Liver (tissue), 9 donors: Measurements from ENCODE around the gene BLOC1S1. TPM values are rescaled to one million over a fixed set of nuclear protein-coding genes. Genes with fewer than 3 reads are reported as not detected.

Source experiments
- DNase-seq: peaks from one replicate; pipeline ENCODE4 v3.0.0-alpha.2; 2017; ENCODE audit warnings: low spot score
- H3K27ac ChIP-seq, 2 donors: one replicate each; pipeline ENCODE4 v1.7.0; 2013; ENCODE audit warnings: inconsistent platforms in 2 of 2, low read length in 2 of 2, control low read depth in 1 of 2, low read depth in 1 of 2, mild to moderate bottlenecking in 1 of 2
- H3K27me3 ChIP-seq, 4 donors: one replicate each; pipeline versions ENCODE4 v1.6.1 to v1.7.0; 2013; ENCODE audit warnings: low read length in 3 of 4, inconsistent platforms in 1 of 4, mild to moderate bottlenecking in 1 of 4, moderate library complexity in 1 of 4; ENCODE audit not compliant: control insufficient read depth in 4 of 4, insufficient read depth in 4 of 4
- H3K36me3 ChIP-seq, 4 donors: one replicate each; pipeline versions ENCODE4 v1.6.1 to v1.7.0; 2013; ENCODE audit warnings: low read length in 3 of 4, mild to moderate bottlenecking in 3 of 4, low read depth in 1 of 4, moderate library complexity in 1 of 4; ENCODE audit not compliant: control insufficient read depth in 4 of 4, insufficient read depth in 3 of 4
- H3K4me1 ChIP-seq, 4 donors: one replicate each; pipeline versions ENCODE4 v1.6.1 to v1.7.0; 2013; ENCODE audit warnings: low read length in 3 of 4, mild to moderate bottlenecking in 3 of 4, moderate library complexity in 1 of 4; ENCODE audit not compliant: control insufficient read depth in 4 of 4, insufficient read depth in 4 of 4
- H3K4me3 ChIP-seq, 3 donors: one replicate each; pipeline versions ENCODE4 v1.6.1 to v1.7.0; 2013; ENCODE audit warnings: low read length in 3 of 3, control low read depth in 1 of 3, low read depth in 1 of 3, mild to moderate bottlenecking in 1 of 3
- H3K9ac ChIP-seq, 2 donors: one replicate each; pipeline ENCODE4 v1.7.0; 2013; ENCODE audit warnings: low read length in 2 of 2, mild to moderate bottlenecking in 2 of 2, moderate library complexity in 2 of 2, control low read depth in 1 of 2, low read depth in 1 of 2
- H3K9me3 ChIP-seq, 4 donors: one replicate each; pipeline versions ENCODE4 v1.6.1 to v1.7.0; 2013; ENCODE audit warnings: low read length in 3 of 4; ENCODE audit not compliant: control insufficient read depth in 4 of 4
- ATF3 ChIP-seq: IDR thresholded peaks from 2 replicates; pipeline ENCODE4 v1.6.1; 2016; ENCODE audit warnings: antibody characterized with exemption
- EGR1 ChIP-seq, 2 donors: IDR thresholded peaks; 2 replicates each; pipeline ENCODE4 v1.6.1; 2016 to 2018; ENCODE audit warnings: antibody characterized with exemption in 2 of 2, low read depth in 2 of 2
- GABPA ChIP-seq, 2 donors: IDR thresholded peaks in 1 of 2; conservative IDR thresholded peaks in 1 of 2; 2 replicates each; pipeline ENCODE4 v1.6.1; 2016; ENCODE audit warnings: antibody characterized with exemption in 2 of 2, mild to moderate bottlenecking in 1 of 2, moderate library complexity in 1 of 2
- HNF4G ChIP-seq: IDR thresholded peaks from 2 replicates; pipeline ENCODE4 v1.6.1; 2016; ENCODE audit warnings: antibody characterized with exemption
- JUND ChIP-seq, 2 donors: IDR thresholded peaks; 2 replicates each; pipeline ENCODE4 v1.6.1; 2016; ENCODE audit warnings: antibody characterized with exemption in 2 of 2
- MAX ChIP-seq: IDR thresholded peaks from 2 replicates; pipeline ENCODE4 v1.6.1; 2016; ENCODE audit warnings: antibody characterized with exemption
- RAD21 ChIP-seq, 2 donors: IDR thresholded peaks; 2 replicates each; pipeline ENCODE4 v1.6.1; 2016; ENCODE audit warnings: antibody characterized with exemption in 2 of 2, mild to moderate bottlenecking in 2 of 2
- RXRA ChIP-seq, 2 donors: IDR thresholded peaks; 2 replicates each; pipeline ENCODE4 v1.6.1; 2017 to 2018; ENCODE audit warnings: antibody characterized with exemption in 2 of 2, mild to moderate bottlenecking in 1 of 2
- SP1 ChIP-seq: IDR thresholded peaks from 2 replicates; pipeline ENCODE4 v1.6.1; 2018; ENCODE audit warnings: antibody characterized with exemption, mild to moderate bottlenecking
- TAF1 ChIP-seq: conservative IDR thresholded peaks from 2 replicates; pipeline ENCODE4 v1.6.1; 2016; ENCODE audit warnings: antibody characterized with exemption, mild to moderate bottlenecking
- YY1 ChIP-seq: IDR thresholded peaks from 2 replicates; pipeline ENCODE4 v1.6.1; 2016; ENCODE audit warnings: antibody characterized with exemption, mild to moderate bottlenecking
- WGBS: extraction: QIAGEN DNeasy Blood & Tissue Kit; methylation state at CpG from one replicate; pipeline ENCODE4 v1.1.7; 2013; 5-methylcytosine and 5-hydroxymethylcytosine counted together
- polyA plus RNA-seq, 2 donors: library from polyadenylated mRNA; stranded (reverse) in 1 of 2; unstranded in 1 of 2; fragments of 200-250 nt in 1 of 2; fragments of >200 nt in 1 of 2; fragmentation: Nextera tagmentation in 1 of 2; extraction: Ambion mirVana in 1 of 2; gene quantifications; one replicate each; pipeline versions ENCODE4 v1.2.1 to v1.2.3, GENCODE V29; 2013 to 2015
- total RNA-seq, 2 donors: library from RNA; depleted of rRNA; stranded (reverse); fragments of >200 nt; gene quantifications; one replicate each; pipeline ENCODE4 v1.2.3, GENCODE V29; 2014
- TF ChIP-seq, protein P1 (sequence below): fragments of 150-350 bp; IDR thresholded peaks from 2 replicates; pipeline ENCODE4 v1.5.1; 2017; ENCODE audit warnings: improper control_type of control experiment, low read depth, low read length; ENCODE audit not compliant: missing input control
- TF ChIP-seq, protein P2 (sequence below): IDR thresholded peaks from 2 replicates; pipeline ENCODE4 v1.6.1; 2016; ENCODE audit warnings: antibody characterized with exemption, mild to moderate bottlenecking
- donor health status: healthy.
- donor health status: healthy.
- donor health status: healthy.
- donor health status: healthy.
- donor health status: healthy.

The BLOC1S1 gene
- total and polyA plus RNA-seq, 4 donors = 43.7 to 150 (median 115) TPM

DNA sequence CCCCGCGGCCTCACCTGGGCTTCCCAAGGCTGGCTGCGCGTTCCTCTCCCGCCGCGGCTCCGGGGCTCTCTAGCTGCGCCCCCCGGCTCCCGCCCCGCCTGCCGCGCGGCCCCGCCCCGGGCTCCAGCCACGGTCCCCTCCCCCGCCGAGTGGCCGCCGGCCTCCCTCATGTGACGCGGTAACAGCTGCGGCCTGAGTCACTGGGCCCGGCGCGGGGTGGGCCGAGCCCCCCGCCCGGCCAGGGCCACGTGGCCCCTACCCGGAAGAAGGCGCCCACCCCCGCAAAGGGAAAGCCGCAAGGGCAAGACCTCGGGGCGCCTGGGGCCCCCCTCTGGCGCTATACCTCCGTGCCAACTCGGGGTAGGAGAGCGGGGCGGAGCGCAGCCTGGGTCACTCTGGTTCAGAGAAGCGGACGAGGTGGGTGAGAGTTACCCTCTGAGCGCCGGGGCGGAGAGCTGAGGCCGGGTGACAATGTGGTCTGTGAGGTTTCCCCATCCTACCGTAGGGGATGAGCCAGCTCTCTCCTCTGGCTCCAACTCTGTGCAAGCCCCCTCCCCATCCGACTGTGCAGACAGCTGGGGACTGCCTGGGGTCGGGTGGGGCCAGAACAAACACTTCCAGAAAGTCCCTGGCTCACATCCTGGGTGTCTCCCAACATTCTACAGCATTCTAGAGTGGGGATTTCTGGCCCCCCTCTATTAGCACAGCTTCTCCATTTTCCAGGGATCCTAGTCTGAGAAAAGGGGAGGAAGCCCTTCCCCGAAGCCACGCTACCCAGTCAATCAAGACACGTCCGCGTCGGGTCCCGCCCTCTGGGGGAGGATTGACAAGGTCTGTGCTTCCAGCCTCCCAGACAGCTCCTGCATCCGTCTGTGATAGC is 13.3 kb downstream of the BLOC1S1 start, which contains the start of gene CD63:
Gene CD63, minus strand, starts transcription at position 71 of the 880 bp plus-strand sequence. CDS start 668 bp downstream, outside the sequence.
- under 1% methylated on average over 61 of the region's 61 CpGs for WGBS
- H3K9me3 ChIP-seq = no peaks in the 10 kb centered on the region
- H3K9ac ChIP-seq = peak within 1 kb of the TSS; percentile 86 to 95
- H3K4me1 ChIP-seq = peaks cover 2 to 33% (median 20%) of the 10 kb centered on the region in 4 donors
- peak within 1 kb of the TSS; percentile 55 to 88 (median 84) for H3K4me3 ChIP-seq
- H3K27ac ChIP-seq = peak within 1 kb of the TSS; percentile 93 to 96
- TF ChIP-seq MAX (peak; percentile 47), GABPA (IDR thresholded peaks at IDR 0.05 in 1 of 2, conservative IDR thresholded peaks at IDR 0.05 in 1 of 2) (no peak), YY1 (peak; percentile 50), RXRA (IDR thresholded peaks at IDR 0.05) (peak in 1 of 2 donors; percentile 41), TAF1 (peak; percentile 42), EGR1 (IDR thresholded peaks at IDR 0.05; ENCODE audit: low read depth in 2 of 2) (peak; percentile 71 to 81), SP1 (no peak), RAD21 (IDR thresholded peaks at IDR 0.05) (no peak), HNF4G (no peak), ATF3 (no peak), JUND (IDR thresholded peaks at IDR 0.05) (peak in 1 of 2 donors; percentile 4)
- TF ChIP-seq, protein P1, sequence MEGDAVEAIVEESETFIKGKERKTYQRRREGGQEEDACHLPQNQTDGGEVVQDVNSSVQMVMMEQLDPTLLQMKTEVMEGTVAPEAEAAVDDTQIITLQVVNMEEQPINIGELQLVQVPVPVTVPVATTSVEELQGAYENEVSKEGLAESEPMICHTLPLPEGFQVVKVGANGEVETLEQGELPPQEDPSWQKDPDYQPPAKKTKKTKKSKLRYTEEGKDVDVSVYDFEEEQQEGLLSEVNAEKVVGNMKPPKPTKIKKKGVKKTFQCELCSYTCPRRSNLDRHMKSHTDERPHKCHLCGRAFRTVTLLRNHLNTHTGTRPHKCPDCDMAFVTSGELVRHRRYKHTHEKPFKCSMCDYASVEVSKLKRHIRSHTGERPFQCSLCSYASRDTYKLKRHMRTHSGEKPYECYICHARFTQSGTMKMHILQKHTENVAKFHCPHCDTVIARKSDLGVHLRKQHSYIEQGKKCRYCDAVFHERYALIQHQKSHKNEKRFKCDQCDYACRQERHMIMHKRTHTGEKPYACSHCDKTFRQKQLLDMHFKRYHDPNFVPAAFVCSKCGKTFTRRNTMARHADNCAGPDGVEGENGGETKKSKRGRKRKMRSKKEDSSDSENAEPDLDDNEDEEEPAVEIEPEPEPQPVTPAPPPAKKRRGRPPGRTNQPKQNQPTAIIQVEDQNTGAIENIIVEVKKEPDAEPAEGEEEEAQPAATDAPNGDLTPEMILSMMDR = no peak
- TF ChIP-seq, protein P2, sequence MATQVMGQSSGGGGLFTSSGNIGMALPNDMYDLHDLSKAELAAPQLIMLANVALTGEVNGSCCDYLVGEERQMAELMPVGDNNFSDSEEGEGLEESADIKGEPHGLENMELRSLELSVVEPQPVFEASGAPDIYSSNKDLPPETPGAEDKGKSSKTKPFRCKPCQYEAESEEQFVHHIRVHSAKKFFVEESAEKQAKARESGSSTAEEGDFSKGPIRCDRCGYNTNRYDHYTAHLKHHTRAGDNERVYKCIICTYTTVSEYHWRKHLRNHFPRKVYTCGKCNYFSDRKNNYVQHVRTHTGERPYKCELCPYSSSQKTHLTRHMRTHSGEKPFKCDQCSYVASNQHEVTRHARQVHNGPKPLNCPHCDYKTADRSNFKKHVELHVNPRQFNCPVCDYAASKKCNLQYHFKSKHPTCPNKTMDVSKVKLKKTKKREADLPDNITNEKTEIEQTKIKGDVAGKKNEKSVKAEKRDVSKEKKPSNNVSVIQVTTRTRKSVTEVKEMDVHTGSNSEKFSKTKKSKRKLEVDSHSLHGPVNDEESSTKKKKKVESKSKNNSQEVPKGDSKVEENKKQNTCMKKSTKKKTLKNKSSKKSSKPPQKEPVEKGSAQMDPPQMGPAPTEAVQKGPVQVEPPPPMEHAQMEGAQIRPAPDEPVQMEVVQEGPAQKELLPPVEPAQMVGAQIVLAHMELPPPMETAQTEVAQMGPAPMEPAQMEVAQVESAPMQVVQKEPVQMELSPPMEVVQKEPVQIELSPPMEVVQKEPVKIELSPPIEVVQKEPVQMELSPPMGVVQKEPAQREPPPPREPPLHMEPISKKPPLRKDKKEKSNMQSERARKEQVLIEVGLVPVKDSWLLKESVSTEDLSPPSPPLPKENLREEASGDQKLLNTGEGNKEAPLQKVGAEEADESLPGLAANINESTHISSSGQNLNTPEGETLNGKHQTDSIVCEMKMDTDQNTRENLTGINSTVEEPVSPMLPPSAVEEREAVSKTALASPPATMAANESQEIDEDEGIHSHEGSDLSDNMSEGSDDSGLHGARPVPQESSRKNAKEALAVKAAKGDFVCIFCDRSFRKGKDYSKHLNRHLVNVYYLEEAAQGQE = peak; percentile 40
- H3K27me3 ChIP-seq = no peaks in the 10 kb centered on the region
- peak; percentile 77 for DNase-seq
- peaks cover 0 to 15% (median 7%) of the 10 kb centered on the region in 4 donors for H3K36me3 ChIP-seq
